ENCODE results near the gene TC2N.
"Not testable (repeated sequence)": the region's sequence is repeated elsewhere in the genome, so short reads cannot be mapped to it uniquely, and the experiment has no call there.

The TC2N gene

GRCh38 chr14:91744068-91744480, 123.3 kb downstream of the TC2N start:
- TF ChIP-seq EZH2 (IDR thresholded peaks at IDR 0.05) (no peak), POLR2AphosphoS5 (IDR thresholded peaks at IDR 0.05; ENCODE audit: borderline replicate concordance, low read depth, low read length) (no peak), FOXP2 (optimal IDR thresholded peaks at IDR 0.05; ENCODE audit: control extremely low read depth, extremely low read length, insufficient read depth) (no peak)
- Histone ChIP-seq H3K9ac (ENCODE audit: insufficient read length) (no peak overlapping the region), H3K27ac (no peak overlapping the region), H3K4me3 (no peak overlapping the region), H3K9me3 (ENCODE audit: low read depth, low read length) (no peaks in the 10 kb centered on the region), H3K36me3 (ENCODE audit: insufficient read depth, low read length) (no peaks in the 10 kb centered on the region)
- DNase-seq (ENCODE audit: low read depth, low spot score) = no peak

DNA sequence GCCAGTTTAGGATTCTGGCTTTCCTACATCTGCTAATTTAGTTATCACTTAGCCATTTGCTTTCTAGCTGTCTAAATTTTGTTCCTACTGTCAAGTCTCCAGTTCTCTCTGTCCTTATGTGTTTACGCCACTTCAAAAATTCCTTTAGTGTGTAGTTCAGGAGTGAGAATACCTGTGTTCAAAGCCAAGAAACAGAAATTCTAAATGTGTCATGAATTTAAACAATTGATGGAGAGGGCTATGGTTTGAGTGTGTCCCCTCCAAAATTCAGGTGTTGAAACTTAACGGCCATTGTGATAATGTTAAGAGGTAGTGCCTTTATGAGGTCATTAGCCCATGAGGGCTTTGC, 124.1 kb downstream of the TC2N start:
- no peaks in the 10 kb centered on the region for H3K9me3 ChIP-seq (ENCODE audit: low read depth, low read length)
- TF ChIP-seq POLR2AphosphoS5 (IDR thresholded peaks at IDR 0.05; ENCODE audit: borderline replicate concordance, low read depth, low read length) = no peak
- TF ChIP-seq FOXP2 (optimal IDR thresholded peaks at IDR 0.05; ENCODE audit: control extremely low read depth, extremely low read length, insufficient read depth) = no peak
- no peak for TF ChIP-seq EZH2 (IDR thresholded peaks at IDR 0.05)
- no peak overlapping the region for H3K9ac ChIP-seq (ENCODE audit: insufficient read length)
- H3K36me3 ChIP-seq (ENCODE audit: insufficient read depth, low read length) = no peaks in the 10 kb centered on the region
- H3K27ac ChIP-seq = no peak overlapping the region
- no peak overlapping the region for H3K4me3 ChIP-seq
- no peak for DNase-seq (ENCODE audit: low read depth, low spot score)

DNA sequence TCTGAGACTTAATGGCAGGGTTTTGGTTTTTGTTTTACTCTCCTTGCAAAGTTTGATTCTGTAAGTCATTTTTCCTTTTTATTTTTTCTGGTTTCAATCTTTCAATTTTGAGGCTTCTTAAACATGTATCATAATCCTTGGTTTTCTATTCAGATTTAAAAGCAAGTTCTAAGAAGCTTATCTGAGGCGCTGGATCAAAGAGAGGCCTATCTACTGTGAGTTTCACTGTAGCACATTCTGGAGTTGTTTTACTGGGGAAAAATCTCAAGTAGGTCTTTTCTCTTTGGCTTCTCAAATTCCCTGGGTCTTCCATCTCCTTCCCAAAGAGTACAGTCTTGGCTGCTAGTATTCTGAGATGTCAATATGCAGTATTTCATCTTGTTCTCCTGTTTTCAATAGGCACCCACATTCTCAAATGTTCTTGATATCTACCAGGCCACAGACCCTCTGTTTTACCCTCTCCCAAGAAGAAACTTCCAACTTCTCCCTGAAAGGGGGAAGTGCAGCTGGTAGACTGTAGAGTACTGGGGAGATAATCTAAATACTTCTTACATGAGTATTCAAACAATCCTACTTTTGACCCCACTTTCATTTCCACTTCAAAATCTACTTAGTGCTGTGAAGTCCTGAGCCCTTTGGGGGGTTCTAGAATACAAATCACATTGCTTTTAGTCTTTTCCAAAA, 124.6 kb downstream of the TC2N start:
- H3K36me3 ChIP-seq (ENCODE audit: insufficient read depth, low read length) = no peaks in the 10 kb centered on the region
- no peak for DNase-seq (ENCODE audit: low read depth, low spot score)
- TF ChIP-seq POLR2AphosphoS5 (IDR thresholded peaks at IDR 0.05; ENCODE audit: borderline replicate concordance, low read depth, low read length) (no peak), EZH2 (IDR thresholded peaks at IDR 0.05) (no peak), FOXP2 (optimal IDR thresholded peaks at IDR 0.05; ENCODE audit: control extremely low read depth, extremely low read length, insufficient read depth) (no peak)

GRCh38 chr14:91739867-91740266, 127.5 kb downstream of the TC2N start:
- not testable (repeated sequence) for H3K9me3 ChIP-seq (ENCODE audit: low read depth, low read length); DNase-seq (ENCODE audit: low read depth, low spot score); H3K36me3 ChIP-seq (ENCODE audit: insufficient read depth, low read length); H3K27ac ChIP-seq; H3K9ac ChIP-seq (ENCODE audit: insufficient read length); H3K4me3 ChIP-seq

More for the DNA sequence above, 124.6 kb downstream of the TC2N start:
- Histone ChIP-seq H3K9me3 (ENCODE audit: low read depth, low read length) (no peaks in the 10 kb centered on the region), H3K27ac (no peak overlapping the region), H3K4me3 (no peak overlapping the region), H3K9ac (ENCODE audit: insufficient read length) (no peak overlapping the region)

GRCh38 chr14:91737619-91738018, 129.7 kb downstream of the TC2N start:
- TF ChIP-seq FOXP2 (optimal IDR thresholded peaks at IDR 0.05; ENCODE audit: control extremely low read depth, extremely low read length, insufficient read depth) (no peak), EZH2 (IDR thresholded peaks at IDR 0.05) (no peak), POLR2AphosphoS5 (IDR thresholded peaks at IDR 0.05; ENCODE audit: borderline replicate concordance, low read depth, low read length) (no peak)
- DNase-seq (ENCODE audit: low read depth, low spot score) = no peak
- Histone ChIP-seq H3K4me3 (no peak overlapping the region), H3K9ac (ENCODE audit: insufficient read length) (no peak overlapping the region), H3K9me3 (ENCODE audit: low read depth, low read length) (no peaks in the 10 kb centered on the region), H3K27ac (no peak overlapping the region), H3K36me3 (ENCODE audit: insufficient read depth, low read length) (no peaks in the 10 kb centered on the region)

DNA sequence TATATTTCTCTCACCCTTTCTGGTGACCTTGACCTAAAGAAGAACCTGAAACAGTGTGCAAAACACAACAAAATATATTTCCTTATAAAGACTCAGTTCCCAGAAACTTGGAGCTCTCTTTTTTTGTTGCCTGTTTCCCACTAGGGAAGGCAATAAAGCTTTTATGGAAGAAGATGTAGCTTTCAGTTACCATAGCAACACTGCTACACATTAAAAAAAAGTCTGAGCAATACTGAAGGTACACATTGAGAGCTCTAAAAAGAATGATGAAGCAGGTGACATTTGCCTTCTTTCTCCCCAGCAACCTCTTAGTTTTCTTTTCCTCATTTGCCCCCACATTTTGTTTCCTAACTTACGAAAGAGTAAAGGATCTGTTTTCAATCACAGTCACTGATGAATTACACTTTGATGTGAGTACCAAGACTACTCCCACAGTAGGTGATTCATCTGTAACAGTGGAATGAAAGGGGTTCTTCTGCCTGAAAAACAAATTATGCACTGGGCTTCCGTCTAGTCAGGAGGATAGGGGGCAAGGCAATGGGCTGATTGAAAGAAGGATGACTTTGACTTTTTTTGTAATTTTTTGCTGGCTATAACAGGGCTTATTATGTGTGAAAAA, 134.4 kb downstream of the TC2N start:
- TF ChIP-seq FOXP2 (optimal IDR thresholded peaks at IDR 0.05; ENCODE audit: control extremely low read depth, extremely low read length, insufficient read depth) (no peak), EZH2 (IDR thresholded peaks at IDR 0.05) (no peak), POLR2AphosphoS5 (IDR thresholded peaks at IDR 0.05; ENCODE audit: borderline replicate concordance, low read depth, low read length) (no peak)
- no peak overlapping the region for H3K9ac ChIP-seq (ENCODE audit: insufficient read length)
- no peak for DNase-seq (ENCODE audit: low read depth, low spot score)
- no peak overlapping the region for H3K4me3 ChIP-seq
- H3K36me3 ChIP-seq (ENCODE audit: insufficient read depth, low read length) = no peaks in the 10 kb centered on the region
- H3K9me3 ChIP-seq (ENCODE audit: low read depth, low read length) = no peaks in the 10 kb centered on the region
- H3K27ac ChIP-seq = no peak overlapping the region

- Histone ChIP-seq H3K36me3 (ENCODE audit: insufficient read depth, low read length) (no peaks in the 10 kb centered on the region), H3K9ac (ENCODE audit: insufficient read length) (no peak overlapping the region), H3K4me3 (no peak overlapping the region), H3K27ac (no peak overlapping the region), H3K9me3 (ENCODE audit: low read depth, low read length) (no peaks in the 10 kb centered on the region)
- no peak for TF ChIP-seq POLR2AphosphoS5 (IDR thresholded peaks at IDR 0.05; ENCODE audit: borderline replicate concordance, low read depth, low read length)
- TF ChIP-seq FOXP2 (optimal IDR thresholded peaks at IDR 0.05; ENCODE audit: control extremely low read depth, extremely low read length, insufficient read depth) = no peak
- TF ChIP-seq EZH2 (IDR thresholded peaks at IDR 0.05) = no peak
- no peak for DNase-seq (ENCODE audit: low read depth, low spot score)
These were observed 134.9 kb downstream of the TC2N start for GRCh38 chr14:91732439-91732838.

DNA sequence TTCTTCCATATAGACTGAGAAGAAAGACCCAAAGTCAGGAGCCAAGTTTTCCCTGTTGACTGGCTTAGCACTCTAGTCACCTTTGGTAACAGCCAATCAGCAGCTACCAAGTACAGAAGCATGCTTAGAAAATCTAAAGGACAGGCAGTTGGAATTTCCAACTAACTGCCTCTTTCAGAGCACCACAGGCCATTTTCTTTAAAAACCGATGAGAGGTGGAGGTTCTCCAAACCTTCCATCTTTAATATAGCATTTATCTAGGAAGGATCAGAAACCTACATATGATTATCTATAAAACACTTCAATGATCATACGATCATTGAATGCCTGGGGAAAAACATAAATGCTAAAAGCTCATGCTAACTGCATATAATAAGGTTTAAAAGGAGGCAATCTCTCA, 135.3 kb downstream of the TC2N start, which contains the start of gene CATSPERB:
Gene CATSPERB (minus strand): TSS at position 101 of the 400 bp plus-strand sequence. CDS start 2,607 bp downstream, outside the sequence.
- TF ChIP-seq POLR2AphosphoS5 (IDR thresholded peaks at IDR 0.05; ENCODE audit: borderline replicate concordance, low read depth, low read length) (no peak), EZH2 (IDR thresholded peaks at IDR 0.05) (no peak), FOXP2 (optimal IDR thresholded peaks at IDR 0.05; ENCODE audit: control extremely low read depth, extremely low read length, insufficient read depth) (no peak)
- no peaks in the 10 kb centered on the region for H3K9me3 ChIP-seq (ENCODE audit: low read depth, low read length)
- no peak for DNase-seq (ENCODE audit: low read depth, low spot score)
- no peak within 1 kb of the TSS for H3K9ac ChIP-seq (ENCODE audit: insufficient read length)
- no peak within 1 kb of the TSS for H3K4me3 ChIP-seq
- no peaks in the 10 kb centered on the region for H3K36me3 ChIP-seq (ENCODE audit: insufficient read depth, low read length)
- no peak within 1 kb of the TSS for H3K27ac ChIP-seq

DNA sequence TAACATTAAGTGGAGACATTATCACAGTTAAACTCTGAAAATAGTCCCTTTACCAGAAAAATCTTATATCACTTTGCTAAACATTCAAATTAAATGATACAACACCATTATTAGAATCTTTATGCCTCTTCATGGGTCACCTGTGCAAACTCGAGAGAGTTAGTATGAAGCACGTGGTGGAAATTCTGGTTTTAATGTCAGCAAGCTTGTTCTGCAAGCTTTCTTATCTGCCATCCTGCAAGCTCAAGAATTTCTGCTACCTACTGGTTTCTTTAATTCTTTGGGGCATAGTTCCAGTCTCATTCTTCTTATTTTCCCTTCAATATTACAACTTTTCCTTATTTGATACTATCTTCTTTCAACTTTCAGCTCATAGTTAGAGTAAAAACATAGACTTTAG, 136.3 kb downstream of the TC2N start:
- no peak overlapping the region for H3K9ac ChIP-seq (ENCODE audit: insufficient read length)
- no peaks in the 10 kb centered on the region for H3K9me3 ChIP-seq (ENCODE audit: low read depth, low read length)
- TF ChIP-seq EZH2 (IDR thresholded peaks at IDR 0.05) = no peak
- TF ChIP-seq FOXP2 (optimal IDR thresholded peaks at IDR 0.05; ENCODE audit: control extremely low read depth, extremely low read length, insufficient read depth) = no peak
- no peak for TF ChIP-seq POLR2AphosphoS5 (IDR thresholded peaks at IDR 0.05; ENCODE audit: borderline replicate concordance, low read depth, low read length)
- H3K4me3 ChIP-seq = no peak overlapping the region
- no peak for DNase-seq (ENCODE audit: low read depth, low spot score)
- H3K36me3 ChIP-seq (ENCODE audit: insufficient read depth, low read length) = no peaks in the 10 kb centered on the region
- H3K27ac ChIP-seq = no peak overlapping the region

Data from SK-N-MC (cell line).